ELF-1 (cell line): Measurements from ENCODE around the gene ZSWIM5.
"Not testable (repeated sequence)": the region's sequence is repeated elsewhere in the genome, so short reads cannot be mapped to it uniquely, and the experiment has no call there.

Experiments used
- DNase-seq: peaks from one replicate; pipeline ENCODE4 v3.0.0-alpha.2; 2016; ENCODE audit warnings: low read depth, low spot score

ZSWIM5 gene

DNA sequence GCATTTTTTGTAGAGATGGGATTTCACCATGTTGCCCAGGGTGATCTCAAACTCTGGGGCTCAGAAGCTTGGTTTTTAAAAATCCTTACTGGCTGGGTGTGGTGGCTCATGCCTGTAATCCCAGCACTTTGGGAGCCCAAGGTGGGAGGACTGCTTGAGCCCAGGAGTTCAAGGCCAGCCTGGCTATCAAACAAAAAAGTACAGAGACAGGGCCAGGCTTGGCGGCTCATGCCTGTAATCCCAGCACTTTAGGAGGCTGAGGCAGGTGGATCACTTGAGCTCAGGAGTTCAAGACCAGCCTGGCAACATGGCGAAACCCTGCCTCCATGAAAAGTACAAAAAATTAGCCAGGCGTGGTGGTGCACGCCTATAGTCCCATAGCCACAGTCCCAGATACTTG lies 112.0 kb downstream of the ZSWIM5 start:
- not testable (repeated sequence) for DNase-seq

DNA sequence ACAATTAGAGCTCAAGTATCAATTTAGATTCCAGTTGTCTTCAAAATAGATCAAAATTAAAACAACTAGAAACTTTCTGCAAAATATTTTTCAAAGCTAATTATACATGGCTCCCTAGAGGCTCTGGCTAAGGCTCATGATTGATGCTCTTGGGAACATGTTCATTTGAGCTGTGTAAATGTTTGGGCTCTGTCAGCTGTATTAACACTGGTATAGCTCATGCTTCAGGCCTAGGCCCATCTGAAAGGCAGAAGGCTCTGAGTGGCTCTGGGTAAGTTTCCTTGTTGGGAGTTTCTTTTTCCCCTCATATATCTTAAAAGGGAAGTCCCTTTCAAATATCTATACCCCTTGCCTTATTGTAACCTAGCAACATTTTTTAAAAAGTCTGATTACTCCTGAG lies 113.1 kb downstream of the ZSWIM5 start:
- no peak for DNase-seq

DNA sequence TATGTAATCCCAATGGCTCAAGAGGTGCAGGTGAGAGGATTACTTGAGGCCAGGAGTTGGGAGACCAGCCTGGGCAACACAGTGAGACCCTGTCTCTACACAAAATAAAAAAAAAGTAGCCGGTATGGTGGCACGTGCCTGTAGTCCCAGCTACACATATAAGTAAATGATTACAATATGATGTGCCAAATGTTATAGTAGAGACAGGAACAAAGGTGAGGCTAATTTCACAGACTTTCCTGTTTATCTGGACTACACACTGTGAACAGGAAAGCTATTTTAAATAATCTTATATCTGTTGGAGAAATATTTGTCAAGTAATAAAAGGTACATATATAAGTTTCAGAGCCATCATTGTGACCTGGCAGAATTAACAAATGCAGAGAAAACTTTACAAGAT lies 116.7 kb downstream of the ZSWIM5 start:
- no peak for DNase-seq

DNA sequence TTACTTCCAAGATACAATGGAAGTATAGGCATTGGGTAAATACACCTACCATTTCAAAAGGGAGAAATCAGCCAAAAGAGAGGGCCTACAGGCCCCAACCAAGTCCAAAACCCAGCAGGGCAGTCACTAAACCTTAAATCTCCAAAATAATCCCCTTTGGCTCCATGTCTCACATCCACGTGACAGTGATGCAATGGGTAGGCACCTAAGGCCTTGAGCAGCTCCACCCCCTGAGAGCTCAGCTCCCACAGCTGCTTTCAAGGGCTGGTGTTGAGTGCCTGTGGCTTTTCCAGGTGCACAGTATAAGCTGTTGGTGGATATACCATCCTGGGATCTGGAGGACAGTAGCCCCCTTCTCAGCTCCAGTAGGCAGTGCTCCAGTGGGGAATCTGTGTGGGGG lies 121.8 kb downstream of the ZSWIM5 start:
- DNase-seq, result no peak

DNA sequence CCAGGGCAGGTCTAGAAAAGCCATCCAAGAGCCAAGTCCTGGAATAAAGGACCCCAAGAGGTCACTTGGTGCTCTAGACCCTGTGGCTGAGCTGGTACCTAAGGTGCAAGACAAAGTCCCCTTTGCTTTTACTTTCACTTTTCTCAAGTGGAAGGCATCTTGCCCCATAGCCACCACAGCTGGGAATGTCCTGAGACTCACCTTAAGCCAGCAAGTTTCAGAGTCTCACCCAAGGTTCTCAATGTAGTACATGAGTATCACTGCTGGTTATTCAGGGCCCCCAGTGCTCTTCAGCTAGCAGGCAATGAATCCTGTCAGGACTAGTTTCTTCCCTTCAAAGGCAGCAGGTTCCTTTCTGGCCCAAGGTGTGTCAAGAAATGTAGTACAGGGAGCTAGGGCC lies 126.9 kb downstream of the ZSWIM5 start:
- no peak for DNase-seq

DNA sequence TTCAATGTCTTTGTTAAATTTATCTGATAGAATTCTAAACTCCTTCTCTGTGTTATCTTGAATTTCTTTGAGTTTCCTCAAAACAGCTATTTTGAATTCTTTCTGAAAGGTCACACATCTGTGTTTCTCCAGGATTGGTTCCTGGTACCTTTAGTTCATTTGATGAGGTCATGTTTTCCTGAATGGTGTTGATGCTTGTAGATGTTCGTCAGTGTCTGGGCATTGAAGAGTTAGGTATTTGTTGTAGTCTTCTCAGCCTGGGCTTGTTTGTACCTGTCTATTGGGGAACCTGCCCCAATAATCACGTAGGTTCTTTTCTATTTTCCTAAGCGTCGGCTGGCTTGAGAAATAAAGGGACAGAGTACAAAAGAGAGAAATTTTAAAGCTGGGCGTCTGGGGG lies 129.4 kb downstream of the ZSWIM5 start:
- DNase-seq, result not testable (repeated sequence)

DNA sequence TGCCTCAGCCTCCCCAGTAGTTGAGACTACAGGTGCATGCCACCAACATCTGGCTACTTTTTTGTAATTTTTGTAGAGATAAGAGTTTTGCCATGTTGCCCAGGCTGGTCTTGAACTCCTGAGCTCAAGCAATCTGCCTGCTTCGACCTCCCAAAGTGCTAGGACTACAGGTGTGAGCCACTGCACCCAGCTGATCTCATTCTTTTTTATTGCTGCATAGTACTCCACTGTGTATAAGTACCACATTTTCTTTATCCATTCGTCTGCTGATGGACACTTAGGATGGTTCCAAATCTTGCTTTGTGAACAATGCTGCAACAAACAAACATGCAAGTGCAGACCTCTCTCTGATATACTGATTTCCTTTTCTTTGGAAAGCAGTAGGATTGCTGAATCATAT lies 134.8 kb downstream of the ZSWIM5 start:
- DNase-seq, result no peak

DNA sequence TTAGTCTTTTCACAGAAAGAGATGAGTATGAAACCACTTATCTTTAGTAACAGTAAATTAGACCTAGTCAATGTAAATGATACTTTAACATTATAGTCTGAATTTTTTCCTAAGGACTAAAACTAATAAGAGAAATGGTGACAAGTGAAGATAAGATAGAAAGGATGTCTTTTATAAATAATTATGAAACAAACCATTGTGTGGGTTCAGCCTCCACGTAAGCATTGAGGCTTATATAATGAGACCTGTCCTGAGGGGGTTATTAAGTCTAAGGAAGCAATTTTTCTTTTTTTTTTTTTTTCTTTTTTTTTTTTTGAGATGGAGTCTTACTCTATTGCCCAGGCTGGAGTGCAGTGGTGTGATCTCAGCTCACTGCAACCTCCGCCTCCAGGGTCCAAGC lies 138.6 kb downstream of the ZSWIM5 start:
- no peak for DNase-seq

DNA sequence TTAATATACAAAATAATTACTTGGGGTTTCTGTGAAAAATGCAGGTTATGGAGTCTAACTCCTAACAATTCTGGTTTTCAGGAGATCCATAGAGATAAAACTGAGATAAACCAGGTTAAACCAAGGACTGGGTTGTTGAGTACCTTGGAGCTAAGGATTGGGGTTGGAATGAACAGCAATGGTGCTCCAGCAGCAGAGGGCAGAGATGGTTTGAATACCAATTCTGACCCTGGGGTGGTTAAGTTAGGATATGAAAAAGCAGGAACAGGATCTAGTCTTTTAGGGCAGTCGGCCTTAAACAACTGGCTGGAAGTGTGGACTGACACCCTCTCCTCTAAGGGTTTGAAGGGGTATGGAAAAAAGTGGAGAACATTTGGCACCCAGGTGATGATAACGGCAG lies 141.3 kb downstream of the ZSWIM5 start:
- no peak for DNase-seq

DNA sequence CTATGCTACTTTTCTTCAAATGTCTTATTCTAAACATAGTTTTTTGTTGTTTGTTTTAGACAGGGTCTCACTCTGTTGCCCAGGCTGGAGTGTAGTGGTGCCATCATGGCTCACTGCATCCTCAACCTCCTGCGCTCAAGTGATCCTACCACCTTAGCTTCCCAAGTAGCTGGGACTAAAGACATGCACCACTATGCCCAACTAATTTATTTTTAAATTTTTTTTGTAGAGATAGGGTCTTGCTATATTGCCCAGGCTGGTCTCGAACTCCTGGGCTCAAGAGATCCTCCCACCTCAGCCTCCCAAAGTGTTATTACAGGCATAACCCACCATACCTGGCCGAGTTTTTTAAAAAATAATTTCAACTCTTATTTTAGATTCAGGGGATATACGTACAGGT lies 143.9 kb downstream of the ZSWIM5 start:
- not testable (repeated sequence) for DNase-seq

DNA sequence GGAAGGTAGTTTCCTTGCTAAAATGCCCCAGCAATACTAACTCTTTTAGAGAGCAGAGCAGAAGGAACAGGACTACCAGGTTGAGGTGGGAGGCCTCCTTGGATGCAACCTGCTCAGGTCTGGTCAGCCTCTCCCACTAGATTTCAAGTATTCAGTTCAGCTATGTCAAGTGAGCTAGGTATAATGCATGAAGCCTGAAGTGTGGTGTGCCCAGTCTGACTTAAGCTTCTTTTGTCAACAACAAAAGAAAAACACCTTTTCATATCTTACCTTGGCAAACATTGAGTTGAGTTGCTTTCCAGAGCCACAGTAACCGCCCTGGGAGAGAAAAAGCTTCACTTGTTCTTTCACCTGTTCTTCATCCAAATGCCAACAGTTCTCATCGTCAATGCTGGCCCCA lies 146.6 kb downstream of the ZSWIM5 start:
- DNase-seq, result no peak

DNA sequence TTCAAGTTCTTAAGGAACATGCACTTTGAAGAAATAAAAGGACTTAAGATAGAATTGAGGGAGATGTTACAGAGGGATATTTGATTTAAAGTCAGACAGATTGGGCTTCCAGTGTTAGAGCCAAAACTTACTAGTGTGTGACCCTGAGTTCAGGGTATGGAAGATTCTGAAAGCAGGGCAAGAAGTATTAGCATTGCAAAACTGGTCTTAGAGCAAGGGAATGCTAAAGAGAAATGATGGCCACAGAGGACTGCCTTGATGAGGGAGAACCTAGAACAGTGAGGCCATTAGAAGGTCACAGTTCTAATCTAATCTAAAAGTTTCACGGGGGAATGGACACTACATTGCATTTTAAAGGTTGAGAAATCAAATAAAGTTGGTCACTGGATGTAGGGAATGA lies 148.9 kb downstream of the ZSWIM5 start:
- no peak for DNase-seq

DNA sequence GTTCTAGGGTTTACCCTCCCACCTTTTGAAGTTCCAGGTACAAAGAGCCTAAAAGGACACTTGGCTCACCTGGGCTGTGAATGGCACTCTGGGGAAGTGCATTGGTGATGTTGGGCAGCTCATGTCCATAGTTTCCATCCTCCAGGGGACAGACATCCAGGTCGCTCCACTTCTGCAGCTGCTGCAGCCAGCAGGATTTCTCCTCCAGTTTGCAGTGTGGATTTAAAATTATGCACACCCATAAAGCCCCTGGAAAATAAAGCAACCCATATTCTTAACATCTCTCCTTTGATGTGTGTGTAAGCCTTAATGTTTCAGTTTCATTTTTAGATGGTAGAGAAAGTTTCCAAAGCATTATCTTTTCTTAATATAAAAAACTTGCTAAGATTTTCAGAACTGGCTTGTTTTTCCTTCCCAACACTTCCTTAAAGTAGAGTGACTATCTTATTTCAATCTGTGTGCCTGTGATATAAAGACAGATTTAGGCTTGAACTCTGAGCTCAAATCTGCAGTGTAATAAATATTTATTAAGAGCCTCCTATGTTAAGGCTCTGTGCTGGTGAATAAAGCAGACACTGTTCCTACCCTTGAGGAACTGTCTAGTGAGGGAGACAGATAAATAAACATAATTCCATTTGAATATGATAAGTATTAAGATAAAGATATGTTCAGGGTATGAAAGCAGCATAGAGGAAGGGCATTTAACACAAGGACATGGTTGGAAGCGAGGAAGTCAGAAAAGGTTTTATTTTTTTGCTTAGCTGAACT lies 155.2 kb downstream of the ZSWIM5 start:
- DNase-seq, result no peak

DNA sequence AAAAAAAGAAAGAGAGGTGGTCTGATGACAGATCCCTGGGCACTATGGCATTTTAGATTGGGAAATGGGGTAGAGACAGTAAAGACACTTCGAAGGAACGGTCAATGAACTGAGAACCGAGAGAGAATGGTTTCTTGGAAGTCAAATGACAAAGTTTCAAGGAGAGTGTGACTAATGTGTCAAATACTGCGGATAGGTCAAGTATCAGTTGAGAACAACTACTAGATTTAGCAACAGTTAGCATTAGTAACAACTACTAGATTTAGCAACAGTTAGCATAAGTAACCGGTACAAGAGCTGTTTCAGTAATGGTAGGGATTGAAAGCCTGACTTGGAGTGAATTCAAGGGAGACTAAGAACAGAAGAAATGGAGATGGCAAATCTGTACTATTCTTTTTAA lies 159.4 kb downstream of the ZSWIM5 start:
- no peak for DNase-seq

DNA sequence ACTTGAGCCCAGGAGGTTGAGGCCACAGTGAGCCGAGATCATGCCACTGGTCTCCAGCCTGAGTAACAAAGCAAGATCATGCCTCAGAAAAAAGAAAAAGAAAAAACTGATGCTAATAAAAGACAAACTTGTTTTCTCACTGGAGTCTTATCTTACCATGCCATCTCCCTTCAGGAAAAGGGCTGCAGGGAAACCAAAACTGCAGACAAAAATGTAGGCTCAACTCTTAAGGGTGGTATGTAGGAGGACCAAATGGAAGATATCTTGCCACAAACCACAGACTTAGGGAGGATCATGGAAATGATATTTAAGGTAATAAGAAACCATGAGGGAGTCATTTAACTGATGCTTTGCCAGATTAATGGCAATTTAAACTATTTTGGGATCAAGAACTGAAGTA lies 161.5 kb downstream of the ZSWIM5 start:
- DNase-seq, result no peak

DNA sequence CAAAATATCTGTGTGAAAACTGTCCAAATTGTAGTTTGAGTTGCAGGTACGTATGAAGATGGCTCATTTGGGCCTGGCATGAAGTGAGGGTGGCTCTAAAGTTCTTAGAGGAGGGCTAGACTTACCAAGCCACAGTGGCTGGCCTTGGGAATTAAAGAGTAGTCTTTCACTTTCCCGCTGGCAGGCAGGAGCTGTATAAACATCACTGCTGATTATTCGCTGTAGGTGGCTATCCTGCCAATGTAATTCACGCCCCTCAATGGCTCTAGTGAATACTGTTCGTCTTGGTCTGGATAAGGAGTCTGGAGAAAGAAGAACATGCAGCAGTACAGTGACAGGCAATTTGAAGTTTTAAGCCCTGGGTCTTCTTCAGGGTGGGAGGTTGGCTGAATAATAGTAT lies 163.3 kb downstream of the ZSWIM5 start:
- no peak for DNase-seq

DNA sequence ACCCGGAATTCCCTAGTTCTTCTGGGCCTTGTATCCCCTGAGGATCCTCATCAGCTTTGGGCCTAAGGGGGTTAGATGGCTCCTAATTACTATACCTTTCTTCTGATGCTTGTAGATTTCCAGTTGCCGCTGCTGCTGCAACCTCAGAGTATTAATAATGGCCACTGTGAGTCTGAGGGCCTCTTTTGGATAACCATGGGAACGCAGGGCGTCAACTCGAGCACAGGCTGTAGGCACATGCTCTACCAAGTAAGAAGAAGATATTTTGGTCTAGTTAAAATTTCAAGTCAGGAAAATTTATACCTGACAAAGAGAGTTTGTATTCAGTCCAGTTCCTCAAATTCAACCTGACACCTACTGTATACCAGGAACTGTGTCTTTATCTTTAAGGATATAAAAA lies 166.1 kb downstream of the ZSWIM5 start:
- no peak for DNase-seq

DNA sequence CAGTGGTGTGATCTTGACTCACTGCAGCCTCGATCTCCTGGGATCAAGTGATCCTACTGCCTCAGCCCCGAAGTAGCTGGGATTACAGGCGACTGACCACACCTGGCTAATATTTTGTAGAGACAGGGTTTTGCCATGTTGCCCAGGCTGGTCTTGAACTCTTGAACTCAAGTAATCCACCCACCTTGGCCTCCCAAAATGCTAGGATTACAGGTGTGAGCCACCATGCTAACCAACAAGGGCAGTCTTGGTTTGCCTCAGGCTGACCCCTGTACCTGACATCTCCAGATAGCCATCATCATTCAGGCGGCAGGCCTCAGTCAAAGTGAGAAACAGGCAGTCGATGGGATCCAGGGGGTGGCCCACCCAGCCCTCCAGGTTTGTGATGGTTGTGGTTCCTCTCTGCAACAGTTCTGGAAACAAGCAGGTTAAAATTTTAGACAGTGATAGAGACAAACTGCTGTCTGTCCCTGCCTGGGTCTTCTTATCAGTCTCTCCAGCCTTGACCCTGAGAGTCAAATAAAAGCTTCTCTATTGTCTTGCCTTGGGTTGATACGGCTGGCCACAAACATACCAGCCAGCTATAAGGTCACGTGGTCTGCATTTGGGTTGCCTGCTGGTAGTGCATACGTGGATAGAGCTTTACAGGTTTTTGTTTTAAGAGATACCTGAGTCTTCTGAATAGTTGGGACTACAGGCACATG lies 167.6 kb downstream of the ZSWIM5 start:
- DNase-seq, result no peak

DNA sequence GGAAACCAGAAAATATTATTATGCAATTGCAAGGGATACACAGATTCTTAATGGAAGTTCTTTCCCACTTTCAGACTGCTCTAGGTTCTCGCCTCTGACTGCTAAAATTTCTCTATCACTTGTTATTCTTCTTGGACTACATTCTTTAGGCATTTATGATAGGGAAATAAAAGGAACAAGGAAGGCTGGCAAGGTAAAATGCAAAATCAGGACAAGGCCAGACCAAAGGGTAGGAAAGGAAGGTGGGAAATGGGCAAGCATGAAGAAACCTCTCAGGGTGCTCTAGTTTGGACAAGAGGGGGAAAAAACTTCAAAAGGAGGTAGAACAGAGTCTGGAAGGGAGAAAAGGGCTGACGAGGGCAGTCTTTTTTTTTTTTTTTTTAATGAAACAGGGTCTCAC lies 168.2 kb downstream of the ZSWIM5 start:
- DNase-seq, result no peak

DNA sequence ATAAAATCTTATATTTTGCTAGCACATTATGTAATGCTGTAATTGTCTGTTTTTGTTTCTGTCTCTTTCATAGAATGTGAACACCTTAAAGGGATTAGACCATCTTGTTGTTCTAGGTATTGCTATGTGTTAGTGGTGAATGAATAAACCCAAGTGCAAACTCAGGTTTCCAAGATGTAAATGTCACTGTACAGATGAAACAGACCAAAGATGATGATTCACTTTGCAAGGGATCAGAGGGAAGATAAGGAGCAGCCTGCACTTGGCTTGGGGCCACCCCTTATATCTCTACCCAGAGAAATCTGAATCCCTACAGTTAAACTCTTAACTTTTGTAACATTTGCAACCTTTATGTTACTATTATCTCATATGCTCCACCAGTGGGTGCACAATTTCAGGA lies 168.9 kb downstream of the ZSWIM5 start:
- DNase-seq, result no peak

DNA sequence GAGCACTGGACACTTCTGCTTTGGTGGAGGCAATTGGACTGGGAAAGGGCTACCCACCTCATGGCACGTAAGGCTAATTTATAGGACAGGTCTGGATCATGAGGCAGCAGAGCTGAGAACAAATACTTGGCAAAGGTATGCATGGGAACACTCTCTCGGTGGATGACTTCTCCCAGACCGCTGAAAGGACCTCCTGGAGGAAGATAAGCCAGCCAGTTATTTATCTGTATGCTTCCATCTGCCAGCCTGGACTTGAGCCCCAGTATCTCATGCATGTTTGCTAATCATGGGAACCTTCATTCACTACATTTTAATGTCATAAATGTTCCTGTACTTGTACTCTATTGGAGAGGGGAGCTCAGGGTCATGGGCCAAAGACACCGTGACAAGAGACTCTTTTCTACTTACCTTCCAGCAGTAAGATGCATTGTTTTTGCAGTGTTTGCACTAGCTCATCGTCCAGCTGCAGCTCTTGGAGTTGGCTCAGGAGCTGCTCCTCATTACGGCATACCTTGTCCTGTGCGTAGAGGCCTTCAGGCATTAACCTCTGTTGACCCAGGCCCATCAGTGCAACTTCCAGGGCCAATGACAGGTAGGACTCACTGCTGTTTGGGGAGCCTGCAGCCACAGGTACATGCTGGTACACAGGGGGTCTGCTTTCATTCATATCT lies 170.6 kb downstream of the ZSWIM5 start:
- no peak for DNase-seq

DNA sequence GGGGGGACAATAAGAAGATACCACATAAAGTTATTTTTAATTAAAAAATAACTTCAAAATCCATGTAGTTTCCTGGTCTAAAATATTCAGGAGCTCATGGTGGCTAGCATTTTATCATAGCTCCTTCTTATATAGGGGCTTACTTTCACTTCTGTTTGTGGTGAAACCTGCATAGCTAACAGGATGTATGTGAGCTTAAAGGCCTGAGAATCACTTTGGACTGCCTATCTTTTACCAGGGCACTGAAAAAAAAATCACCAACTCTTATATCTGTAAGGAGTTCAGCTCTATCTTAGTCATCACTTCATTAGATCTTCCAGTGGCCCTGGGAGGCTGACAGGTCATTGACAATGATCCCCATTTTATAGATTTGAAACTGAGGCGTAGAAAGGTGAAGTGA lies 173.0 kb downstream of the ZSWIM5 start:
- no peak for DNase-seq

DNA sequence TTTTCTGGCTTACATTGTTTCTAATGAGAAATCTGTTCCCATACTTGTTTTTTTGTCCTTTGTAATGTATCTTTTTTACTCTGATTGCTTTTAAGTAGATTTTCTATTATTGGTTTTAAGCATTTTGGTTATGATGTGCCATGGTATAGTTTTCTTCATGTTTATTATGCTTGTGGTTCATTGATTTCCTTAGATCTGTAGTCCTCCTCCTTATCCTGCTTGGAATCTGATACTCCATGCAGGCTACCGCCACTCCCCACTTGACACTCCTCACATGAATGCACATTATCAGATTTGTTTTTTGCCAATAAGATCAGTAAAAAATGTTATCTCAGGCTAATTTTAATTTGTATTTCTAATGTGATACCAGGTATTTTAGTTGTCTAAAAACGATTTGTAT lies 173.6 kb downstream of the ZSWIM5 start:
- no peak for DNase-seq
